Cardiac fibroblast (primary cell): ENCODE results near the gene ACBD6.

Experiments
- DNase-seq, 2 donors: peaks; one replicate each; pipeline versions ENCODE4 v3.0.0 to v3.0.0-alpha.2; 2010; ENCODE audit warnings: low read depth in 2 of 2
- H3K4me3 ChIP-seq, 2 donors: replicated peaks in 1 of 2; 1 replicate in 1 of 2; 2 replicates in 1 of 2; pipeline ENCODE4 v1.5.1; 2011; ENCODE audit warnings: low read depth in 2 of 2, low read length in 2 of 2, mild to moderate bottlenecking in 2 of 2, moderate library complexity in 1 of 2
- CTCF ChIP-seq: IDR thresholded peaks from one replicate; pipeline ENCODE4 v1.5.1; 2011; ENCODE audit warnings: low read depth, mild to moderate bottlenecking, low read length, inconsistent platforms

ACBD6 gene

GRCh38 chr1:180525715-180526039, 23.3 kb upstream of the ACBD6 start:
- no peak for TF ChIP-seq CTCF
- no peak overlapping the region for H3K4me3 ChIP-seq
- no peak for DNase-seq

- DNase-seq: no peak
- no peak overlapping the region for H3K4me3 ChIP-seq
- no peak for TF ChIP-seq CTCF
Observed at GRCh38 chr1:180524915-180525714, 22.7 kb upstream of the ACBD6 start.

DNA sequence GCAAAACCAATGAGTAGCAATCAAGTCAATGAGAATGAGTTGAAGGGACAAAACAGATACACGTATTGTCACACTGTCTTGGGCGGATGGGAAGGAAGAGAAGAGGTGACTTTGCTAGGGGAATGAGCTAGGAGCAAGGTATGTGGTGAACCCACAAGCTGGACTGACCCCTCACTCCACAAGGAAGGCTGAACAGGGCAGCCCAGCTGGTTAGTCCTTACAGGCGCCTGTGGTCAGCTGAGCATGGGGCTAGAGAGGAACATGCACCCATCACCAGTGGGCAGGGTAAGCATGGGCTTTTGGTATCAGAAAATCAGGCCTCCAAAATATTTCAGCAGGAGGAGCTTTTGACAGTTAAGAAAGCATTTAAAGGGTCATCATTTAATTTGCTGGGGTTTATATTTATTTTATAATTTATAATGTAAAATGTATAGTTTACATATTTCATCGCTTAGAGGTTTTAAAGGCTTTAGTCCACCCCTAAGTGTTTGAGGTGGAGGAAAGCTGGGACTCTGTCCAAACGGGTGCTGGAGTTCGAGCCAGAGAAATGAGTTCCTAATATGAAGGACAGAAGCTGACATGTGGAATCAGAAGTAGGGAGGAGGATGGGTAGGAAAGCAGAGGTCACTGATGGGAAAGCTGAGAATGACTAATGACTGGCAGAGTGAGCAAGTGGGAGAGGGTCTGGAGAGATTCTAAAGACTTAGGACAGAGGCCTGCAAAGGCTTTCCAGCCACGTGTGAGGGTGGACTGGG, 22.0 kb upstream of the ACBD6 start:
- H3K4me3 ChIP-seq: no peak overlapping the region
- TF ChIP-seq CTCF: no peak
- DNase-seq: no peak

DNA sequence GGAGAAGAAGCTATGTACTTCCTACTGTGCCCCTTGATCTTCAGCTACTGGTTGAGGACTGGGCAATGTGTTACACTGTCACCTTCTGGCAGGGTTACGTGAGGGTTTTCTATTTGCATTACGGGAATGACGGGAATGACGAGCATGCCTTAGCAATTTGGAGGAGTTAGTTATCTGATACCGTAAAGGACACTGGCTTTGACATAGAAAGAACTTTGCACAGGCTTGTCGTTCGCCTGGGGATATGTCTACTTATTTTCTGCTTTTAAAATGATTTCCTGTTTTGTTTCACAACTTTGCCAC, 19.8 kb upstream of the ACBD6 start:
- H3K4me3 ChIP-seq: no peak overlapping the region
- peak in 1 of 2 donors; percentile 19 for DNase-seq
- TF ChIP-seq CTCF: no peak

DNA sequence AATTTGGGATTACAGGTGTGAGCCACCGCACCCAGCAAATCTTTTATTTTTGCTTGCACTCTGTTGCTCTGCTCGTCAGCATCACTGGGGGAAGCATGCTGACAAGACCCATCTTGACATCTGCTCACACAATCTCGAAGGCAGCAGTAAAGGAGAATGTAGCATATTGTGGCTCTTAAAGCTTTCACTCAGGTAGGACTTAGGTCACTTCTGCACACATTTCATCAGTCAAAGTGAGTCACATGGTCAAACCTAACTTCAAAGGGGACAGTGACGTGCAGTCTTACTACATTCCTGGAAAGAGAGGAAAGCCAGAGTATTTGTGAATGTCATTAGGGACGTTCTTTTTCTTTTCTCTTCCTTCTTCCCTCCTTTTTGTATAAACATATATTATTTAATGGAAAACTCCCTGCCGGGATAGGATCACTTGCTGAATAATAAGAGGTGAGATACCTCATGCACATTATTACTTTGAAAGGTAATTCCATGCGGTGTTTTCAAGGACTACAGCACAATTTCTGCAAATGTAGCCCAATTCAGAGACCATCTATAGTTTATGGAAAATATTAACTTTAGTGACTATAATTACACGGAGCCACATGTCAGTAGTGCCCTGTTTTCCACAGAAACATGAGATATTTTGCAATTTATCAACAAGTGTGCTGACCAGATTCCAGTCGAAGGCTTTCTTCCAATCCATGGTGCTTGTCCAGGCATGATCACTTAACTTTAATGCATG, 19.3 kb upstream of the ACBD6 start:
- no peak for TF ChIP-seq CTCF
- H3K4me3 ChIP-seq: no peak overlapping the region
- peak; percentile 28 to 52 for DNase-seq

- no peak overlapping the region for H3K4me3 ChIP-seq
Observed at GRCh38 chr1:180519846-180520245, 17.5 kb upstream of the ACBD6 start.

More at GRCh38 chr1:180519846-180520245, 17.5 kb upstream of the ACBD6 start:
- TF ChIP-seq CTCF: no peak
- DNase-seq: no peak
